SK-MEL-5 (cell line): ENCODE results near the gene HTR3B. TPM values are rescaled to one million over a fixed set of nuclear protein-coding genes. Genes with fewer than 3 reads are reported as not detected.
A peak's percentile ranks its signal among the peaks of the same experiment; 100 is the strongest.

Source experiments
- DNase-seq: peaks from one replicate; pipeline ENCODE4 v3.0.0-alpha.2; 2016; ENCODE audit warnings: low read depth, low spot score
- in situ Hi-C: cut with HindIII; loops from 2 replicates; pipeline ENCODE4 v1.10.0; 2016; ENCODE audit warnings: low sequenced_read_pairs, high pct_unique_total_duplicates, low pct_unique_long_range_greater_than_20kb
- total RNA-seq: library from RNA; depleted of rRNA; stranded (reverse); fragments of >200 nt; shearing (Covaris generic); gene quantifications from 2 replicates; pipeline ENCODE4 v1.2.3, GENCODE V29; 2014

The HTR3B gene
- total RNA-seq, 1 experiment from 2014 or later = 0.55 TPM

DNA sequence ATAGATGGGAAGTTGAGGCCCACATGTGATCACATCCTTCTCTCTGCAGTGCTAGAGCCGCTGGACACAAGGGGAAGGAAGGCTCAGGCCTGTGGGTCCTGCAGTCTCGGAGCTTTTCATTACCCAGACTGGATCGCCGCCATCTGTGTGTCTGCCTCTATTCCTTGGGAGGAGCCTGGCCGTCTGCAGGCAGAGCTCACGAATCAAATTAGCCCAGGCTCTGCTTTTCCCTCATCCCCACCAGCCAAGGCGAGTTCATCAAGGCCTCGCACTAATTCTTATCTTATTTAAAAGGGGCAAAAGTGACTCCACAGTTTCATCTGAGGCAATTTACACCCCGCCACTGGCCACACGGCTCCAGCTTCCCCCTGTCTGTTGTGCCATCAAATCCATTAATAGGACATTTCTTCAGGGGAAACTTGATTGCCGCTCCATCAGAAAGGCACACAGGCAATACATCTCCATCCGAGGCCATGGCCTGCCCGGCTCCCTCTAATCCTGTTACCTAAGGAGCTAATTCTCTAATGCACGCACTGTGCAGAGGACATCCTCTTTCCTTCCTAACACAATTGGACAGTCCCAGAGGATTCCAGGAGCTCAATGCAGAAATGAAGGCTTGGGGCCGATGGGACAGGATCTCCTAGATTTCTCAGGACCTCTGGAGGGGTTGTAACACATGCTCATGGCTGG lies 67.1 kb downstream of the HTR3B start:
- no peak for DNase-seq
- in situ Hi-C loops = no loop called here

DNA sequence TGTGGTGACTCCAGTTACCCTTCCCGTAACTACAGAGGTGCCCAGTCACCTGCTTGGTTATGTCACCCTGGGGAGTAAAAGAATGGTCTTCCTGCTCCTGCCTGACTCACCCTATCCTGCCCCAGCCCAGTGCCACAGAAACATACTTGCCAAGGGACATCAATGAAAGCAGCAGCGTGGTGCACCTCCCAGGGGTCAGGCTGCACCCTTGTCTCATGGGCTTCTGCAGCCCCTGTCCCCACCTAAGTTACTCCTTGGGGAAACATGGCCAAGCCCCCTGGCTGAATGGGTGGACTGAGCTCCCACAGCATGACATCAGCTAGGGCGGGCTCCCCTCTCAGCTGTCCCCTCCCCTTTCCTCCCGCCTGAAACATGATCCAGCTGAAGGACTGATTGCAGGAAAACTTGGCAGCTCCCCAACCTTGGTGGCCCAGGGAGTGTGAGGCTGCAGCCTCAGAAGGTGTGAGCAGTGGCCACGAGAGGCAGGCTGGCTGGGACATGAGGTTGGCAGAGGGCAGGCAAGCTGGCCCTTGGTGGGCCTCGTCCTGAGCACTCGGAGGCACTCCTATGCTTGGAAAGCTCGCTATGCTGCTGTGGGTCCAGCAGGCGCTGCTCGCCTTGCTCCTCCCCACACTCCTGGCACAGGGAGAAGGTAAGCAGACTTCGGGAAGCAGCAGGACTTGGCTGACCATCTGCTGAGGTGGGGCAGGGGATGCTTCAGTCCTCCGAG lies 70.3 kb downstream of the HTR3B start, which contains the start of gene HTR3A:
Gene HTR3A (plus strand): TSS at position 368 of the 730 bp plus-strand sequence. CDS start 218 bp downstream, at position 586.
- DNase-seq = no peak
- in situ Hi-C loops = no loop called here

DNA sequence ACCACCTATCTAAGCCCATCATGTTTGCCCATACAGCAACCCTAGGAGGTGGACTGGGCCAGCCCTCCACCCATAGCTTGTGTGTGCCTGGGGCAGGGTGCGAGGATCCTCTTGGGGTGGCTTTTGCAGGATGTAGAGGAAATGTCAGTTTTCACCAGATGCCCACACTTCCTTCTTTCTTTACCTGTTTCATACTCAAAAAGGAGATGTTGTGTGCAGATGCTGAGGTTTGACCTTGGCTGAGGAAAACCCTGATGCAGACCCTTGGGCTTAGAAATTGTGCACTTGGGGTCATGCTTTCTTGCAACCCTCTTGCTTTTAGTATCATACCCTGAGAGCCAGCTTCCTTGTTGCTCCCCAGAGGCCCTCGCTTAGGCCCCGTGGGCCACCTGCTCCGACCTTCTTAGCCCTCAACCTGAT lies 72.5 kb downstream of the HTR3B start:
- in situ Hi-C loops = no loop called here
- no peak for DNase-seq

DNA sequence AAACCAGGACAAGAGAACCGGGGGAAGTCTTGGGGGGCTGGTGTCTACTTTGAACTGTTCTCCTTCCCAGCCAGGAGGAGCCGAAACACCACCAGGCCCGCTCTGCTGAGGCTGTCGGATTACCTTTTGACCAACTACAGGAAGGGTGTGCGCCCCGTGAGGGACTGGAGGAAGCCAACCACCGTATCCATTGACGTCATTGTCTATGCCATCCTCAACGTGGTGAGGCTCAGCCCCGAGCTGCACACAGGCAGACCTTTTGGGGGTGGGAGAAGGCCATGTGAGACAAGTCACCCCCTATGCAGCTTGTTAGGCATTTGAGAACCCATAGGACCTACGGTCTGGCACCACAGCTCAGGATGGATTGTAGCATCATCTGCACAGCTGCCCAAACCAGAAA lies 73.1 kb downstream of the HTR3B start:
- in situ Hi-C loops = no loop called here
- no peak for DNase-seq

DNA sequence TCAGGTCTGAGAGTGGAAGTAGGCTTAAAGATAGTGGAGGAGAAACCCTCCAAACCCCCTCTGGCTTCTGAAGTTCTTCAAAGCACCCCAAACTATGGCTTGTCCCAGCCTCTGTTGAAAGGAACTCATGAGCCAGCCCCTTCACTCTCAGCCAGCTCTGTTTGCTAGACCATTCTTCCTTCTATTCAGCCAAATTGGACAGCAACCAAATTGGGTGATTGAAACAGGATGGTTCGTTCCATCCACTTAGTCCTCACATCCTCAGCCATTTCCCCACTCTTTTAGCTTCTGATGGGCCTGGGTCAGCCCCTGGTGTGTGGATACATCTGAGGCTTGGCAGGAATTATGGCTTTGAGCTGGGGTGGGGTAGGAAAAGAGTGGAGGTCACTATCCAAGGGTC lies 74.8 kb downstream of the HTR3B start:
- DNase-seq = no peak
- in situ Hi-C loops = no loop called here

GRCh38 chr11:113980785-113981184 lies 76.2 kb downstream of the HTR3B start:
- DNase-seq = no peak
- in situ Hi-C loops = no loop called here

- DNase-seq = no peak
- in situ Hi-C loops = no loop called here
Measured at GRCh38 chr11:113982306-113982705, 77.7 kb downstream of the HTR3B start.

GRCh38 chr11:113984781-113985180 lies 80.2 kb downstream of the HTR3B start:
- no peak for DNase-seq
- in situ Hi-C loops = no loop called here

DNA sequence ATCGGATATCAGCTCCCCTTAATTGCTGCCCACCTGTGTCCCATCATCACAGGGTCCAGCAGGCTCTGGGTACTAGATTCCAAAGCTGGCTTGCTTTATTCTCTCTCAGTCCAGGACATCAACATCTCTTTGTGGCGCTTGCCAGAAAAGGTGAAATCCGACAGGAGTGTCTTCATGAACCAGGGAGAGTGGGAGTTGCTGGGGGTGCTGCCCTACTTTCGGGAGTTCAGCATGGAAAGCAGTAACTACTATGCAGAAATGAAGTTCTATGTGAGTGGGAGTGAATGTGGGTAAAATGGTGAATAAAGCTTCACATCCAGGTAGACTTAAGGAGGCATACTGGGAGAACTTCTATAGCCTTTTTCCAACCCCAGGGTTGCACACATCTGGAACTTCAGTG lies 81.3 kb downstream of the HTR3B start:
- in situ Hi-C loops = no loop called here
- DNase-seq = no peak

GRCh38 chr11:113986351-113987140 lies 82.0 kb downstream of the HTR3B start:
- in situ Hi-C loops = no loop called here
- DNase-seq = no peak

DNA sequence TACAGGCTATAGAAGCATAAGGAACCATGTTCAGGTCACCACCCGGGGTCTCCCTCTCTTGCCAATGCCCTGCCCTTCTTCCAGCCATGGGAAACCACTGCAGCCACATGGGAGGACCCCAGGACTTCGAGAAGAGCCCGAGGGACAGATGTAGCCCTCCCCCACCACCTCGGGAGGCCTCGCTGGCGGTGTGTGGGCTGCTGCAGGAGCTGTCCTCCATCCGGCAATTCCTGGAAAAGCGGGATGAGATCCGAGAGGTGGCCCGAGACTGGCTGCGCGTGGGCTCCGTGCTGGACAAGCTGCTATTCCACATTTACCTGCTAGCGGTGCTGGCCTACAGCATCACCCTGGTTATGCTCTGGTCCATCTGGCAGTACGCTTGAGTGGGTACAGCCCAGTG lies 84.8 kb downstream of the HTR3B start:
- DNase-seq = no peak
- in situ Hi-C loops = no loop called here

- no peak for DNase-seq
- in situ Hi-C loops = no loop called here
Measured at GRCh38 chr11:113989916-113990315, 85.3 kb downstream of the HTR3B start.

DNA sequence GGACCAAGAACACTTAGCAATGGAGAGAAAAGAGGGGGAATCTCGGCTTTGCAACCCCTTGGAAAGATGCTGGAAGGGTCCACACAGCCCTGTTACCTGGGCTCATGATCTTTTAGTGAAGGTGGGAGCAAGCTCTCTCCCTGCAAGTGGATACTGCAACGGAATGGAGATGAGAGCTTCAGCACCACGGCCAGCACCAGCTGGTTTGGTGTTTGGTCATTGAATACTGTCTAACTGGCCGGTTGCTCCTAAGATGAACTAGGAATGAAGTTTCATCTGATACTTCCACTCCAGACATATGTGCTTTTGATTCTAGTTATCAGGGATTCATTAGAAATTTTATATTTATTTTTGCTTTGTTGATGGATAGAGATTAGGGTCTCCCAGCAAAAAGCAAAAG lies 86.6 kb downstream of the HTR3B start:
- peak; percentile 7 for DNase-seq
- in situ Hi-C loops = no loop called here

DNA sequence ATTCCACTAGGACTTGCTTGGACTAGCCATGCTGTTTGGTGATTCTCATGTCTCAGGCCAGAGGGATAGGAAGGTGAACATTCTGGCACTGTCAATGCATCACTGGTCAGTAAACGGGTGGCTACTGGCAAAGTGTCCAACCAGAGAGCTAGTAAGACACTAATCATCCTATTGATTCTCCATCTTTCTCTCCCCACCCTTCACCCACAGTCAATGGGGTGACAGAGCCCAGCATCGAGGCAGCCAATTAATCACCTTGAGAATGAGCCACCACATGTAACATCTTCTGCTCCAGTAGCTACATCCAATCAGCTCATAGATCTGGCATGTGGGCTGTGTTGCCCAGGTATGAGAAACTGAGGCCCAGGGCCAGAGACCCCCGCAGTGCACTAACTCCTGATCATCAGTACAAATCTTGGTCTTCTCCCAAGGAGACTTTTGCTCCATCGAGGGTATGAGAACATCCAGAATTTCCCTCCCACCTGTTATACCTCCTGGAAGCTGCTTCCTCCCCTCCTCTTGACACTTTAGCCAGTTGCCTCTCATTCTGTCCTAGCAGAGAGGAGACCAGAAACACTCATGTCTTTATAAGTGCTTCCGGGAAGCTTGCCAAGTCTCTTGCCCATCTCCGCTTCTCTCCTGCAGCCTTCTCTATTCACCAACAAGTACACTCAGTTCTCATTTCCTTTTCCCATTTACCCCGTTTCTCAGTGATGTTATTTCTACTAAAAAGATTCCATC lies 87.3 kb downstream of the HTR3B start:
- DNase-seq = peak; percentile 45
- in situ Hi-C loops = no loop called here

- no peak for DNase-seq
- in situ Hi-C loops = no loop called here
Measured at GRCh38 chr11:113992459-113993110, 88.0 kb downstream of the HTR3B start.

DNA sequence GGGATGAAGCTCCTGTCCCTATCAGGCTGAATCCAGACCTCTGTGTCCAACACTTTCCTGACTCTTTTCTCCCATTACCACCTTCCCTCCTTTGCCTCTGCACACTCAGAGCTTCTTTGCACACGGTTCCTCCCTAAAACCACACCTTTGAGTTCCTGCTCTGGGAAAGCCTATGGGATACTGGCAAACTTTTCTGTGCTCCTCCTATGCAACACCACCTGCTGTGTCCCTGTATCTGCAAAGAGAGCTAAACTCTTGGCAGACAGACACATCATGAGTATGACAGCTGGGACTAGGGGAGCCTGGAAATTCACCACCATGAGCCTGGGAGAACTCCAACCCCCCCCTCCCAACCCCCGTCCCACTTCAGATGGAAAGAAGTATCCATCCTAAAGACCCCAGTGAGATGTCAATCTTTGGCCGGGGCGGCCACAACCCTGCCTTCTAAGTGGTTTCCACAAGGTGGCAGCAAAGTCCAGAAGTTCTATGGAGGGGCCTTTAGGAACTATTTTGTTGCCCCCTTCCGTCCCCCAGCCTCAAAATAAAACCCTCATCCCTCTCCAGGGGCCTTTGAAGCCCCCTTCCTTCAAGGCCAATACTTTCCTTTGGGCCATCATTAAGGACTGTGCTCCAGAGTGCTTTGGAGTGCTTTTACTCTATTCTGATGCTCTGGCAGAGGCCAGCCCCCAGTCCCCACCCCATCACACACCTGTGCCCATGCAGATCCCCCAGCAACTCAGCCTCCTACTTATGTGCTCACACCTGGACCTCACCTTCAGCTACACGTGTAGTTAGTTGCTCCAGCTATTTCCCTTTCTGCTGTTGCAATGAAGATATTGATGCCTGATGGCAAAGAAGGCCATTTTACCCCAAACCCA lies 89.7 kb downstream of the HTR3B start:
- in situ Hi-C loops = no loop called here
- DNase-seq = peak; percentile 3
